Stomach (tissue), 9 donors: ENCODE results near the gene ITPR2. TPM values are rescaled to one million over a fixed set of nuclear protein-coding genes. Genes with fewer than 3 reads are reported as not detected.

Source experiments
- DNase-seq, 2 donors: peaks; one replicate each; pipeline versions ENCODE4 v3.0.0 to v3.0.0-alpha.2; 2013 to 2019
- H3K27ac ChIP-seq, 5 donors: fragments of 200-600 bp in 4 of 5; sonication (generic) in 4 of 5; one replicate each; pipeline ENCODE4 v1.5.1; 2013 to 2019; ENCODE audit warnings: mild to moderate bottlenecking in 1 of 5, moderate library complexity in 1 of 5
- H3K27me3 ChIP-seq, 3 donors: fragments of 200-600 bp; sonication (generic); one replicate each; pipeline ENCODE4 v1.5.1; 2017 to 2019; ENCODE audit warnings: mixed run types in 1 of 3
- H3K36me3 ChIP-seq, 4 donors: fragments of 200-600 bp; sonication (generic); 1 replicate in 3 of 4; 2 replicates in 1 of 4; pipeline ENCODE4 v1.5.1; 2016 to 2019
- H3K4me1 ChIP-seq, 4 donors: fragments of 200-600 bp; sonication (generic); one replicate each; pipeline ENCODE4 v1.5.1; 2016 to 2019
- H3K4me3 ChIP-seq, 4 donors: fragments of 200-600 bp; sonication (generic) in 3 of 4; one replicate each; pipeline ENCODE4 v1.5.1; 2016 to 2019; ENCODE audit warnings: mild to moderate bottlenecking in 1 of 4
- H3K9me3 ChIP-seq, 4 donors: fragments of 200-600 bp; sonication (generic); one replicate each; pipeline ENCODE4 v1.5.1; 2016 to 2019
- CTCF ChIP-seq, 7 experiments: fragments of 450-650 bp in 4 of 7; fragments of 200-600 bp in 3 of 7; sonication (generic) in 3 of 7; IDR thresholded peaks; one replicate each; pipeline ENCODE4 v1.5.1; 2016 to 2019; ENCODE audit warnings: antibody characterized with exemption in 7 of 7, control low read depth in 2 of 7, mild to moderate bottlenecking in 1 of 7
- EP300 ChIP-seq: sonication (generic); formaldehyde crosslinking; IDR thresholded peaks from one replicate; pipeline ENCODE4 v1.6.1; 2017; ENCODE audit warnings: antibody characterized with exemption
- POLR2A ChIP-seq, 4 donors: fragments of 450-650 bp; IDR thresholded peaks; one replicate each; pipeline ENCODE4 v1.6.1; 2016; ENCODE audit warnings: antibody characterized with exemption in 4 of 4, control low read depth in 2 of 4, mild to moderate bottlenecking in 1 of 4, moderate library complexity in 1 of 4
- POLR2AphosphoS5 ChIP-seq, 3 donors: sonication (generic); formaldehyde crosslinking; IDR thresholded peaks; one replicate each; pipeline ENCODE4 v1.6.1; 2016; ENCODE audit warnings: antibody characterized with exemption in 3 of 3
- WGBS, 5 donors: extraction: QIAGEN DNeasy Blood & Tissue Kit in 3 of 5; methylation state at CpG; one replicate each; pipeline versions ENCODE4 v1.1.5 to v1.1.7; 2013 to 2018; 5-methylcytosine and 5-hydroxymethylcytosine counted together
- intact Hi-C: fragments of 100-400 bp; cut with DNase I; formaldehyde crosslinking; loops from one replicate; pipeline ENCODE4 v1.15.1; 2023; ENCODE audit warnings: low total_unique reads
- polyA plus RNA-seq, 3 donors: library from polyadenylated mRNA; stranded (reverse); fragments of 200-250 nt; gene quantifications; one replicate each; pipeline ENCODE4 v1.2.3, GENCODE V29; 2013
- total RNA-seq, 5 donors: library from RNA; depleted of rRNA; stranded (reverse); fragments of >200 nt; gene quantifications; one replicate each; pipeline versions ENCODE4 v1.1.0 to v1.2.3, GENCODE V29; 2014 to 2016
- donor health status: healthy with polysubstance abuse.
- donor health status: Bipolar disorder and iron deficiency.
- donor health status: healthy.

Gene ITPR2
- total and polyA plus RNA-seq, 8 donors, result 1.4 to 172 (median 23.4) TPM

- TF ChIP-seq EP300 (no peak), POLR2A (IDR thresholded peaks at IDR 0.05) (no peak), POLR2AphosphoS5 (IDR thresholded peaks at IDR 0.05) (no peak), CTCF (IDR thresholded peaks at IDR 0.05) (no peak)
- H3K4me3 ChIP-seq, result no peak overlapping the region
- H3K27ac ChIP-seq, result no peak overlapping the region
- no peaks in the 10 kb centered on the region for H3K36me3 ChIP-seq
- no peaks in the 10 kb centered on the region for H3K4me1 ChIP-seq
- DNase-seq, result no peak
- intact Hi-C loops, result no loop called here
- WGBS, 5 donors, result 70 to 82% (median 72%) methylated on average over 4 of the region's 4 CpGs
- H3K9me3 ChIP-seq, result no peaks in the 10 kb centered on the region
- no peaks in the 10 kb centered on the region for H3K27me3 ChIP-seq
Measured at GRCh38 chr12:26369588-26369987, 463.4 kb downstream of the ITPR2 start.

GRCh38 chr12:26367991-26368730 is 464.8 kb downstream of the ITPR2 start:
- TF ChIP-seq EP300 (no peak), POLR2AphosphoS5 (IDR thresholded peaks at IDR 0.05) (no peak), CTCF (IDR thresholded peaks at IDR 0.05) (no peak), POLR2A (IDR thresholded peaks at IDR 0.05) (no peak)
- intact Hi-C loops, result no loop called here
- 79 to 91% (median 82%) methylated on average over 1 of the region's 1 CpG for WGBS, 5 donors
- no peaks in the 10 kb centered on the region for H3K36me3 ChIP-seq
- H3K27me3 ChIP-seq, result no peaks in the 10 kb centered on the region
- H3K4me3 ChIP-seq, result no peak overlapping the region
- H3K4me1 ChIP-seq, result no peaks in the 10 kb centered on the region
- no peaks in the 10 kb centered on the region for H3K9me3 ChIP-seq
- no peak for DNase-seq
- H3K27ac ChIP-seq, result no peak overlapping the region

GRCh38 chr12:26361964-26362363 is 471.0 kb downstream of the ITPR2 start:
- H3K27ac ChIP-seq, result no peak overlapping the region
- no peak for TF ChIP-seq CTCF (IDR thresholded peaks at IDR 0.05)
- no peak for TF ChIP-seq POLR2A (IDR thresholded peaks at IDR 0.05)
- TF ChIP-seq EP300, result no peak
- TF ChIP-seq POLR2AphosphoS5 (IDR thresholded peaks at IDR 0.05), result no peak
- no peak for DNase-seq
- intact Hi-C loops, result no loop called here
- H3K9me3 ChIP-seq, result no peaks in the 10 kb centered on the region
- H3K36me3 ChIP-seq, result no peaks in the 10 kb centered on the region
- no peaks in the 10 kb centered on the region for H3K27me3 ChIP-seq
- 76 to 94% (median 88%) methylated on average over 1 of the region's 1 CpG for WGBS, 5 donors
- H3K4me1 ChIP-seq, result no peaks in the 10 kb centered on the region
- no peak overlapping the region for H3K4me3 ChIP-seq

- no peaks in the 10 kb centered on the region for H3K36me3 ChIP-seq
- intact Hi-C loops, result no loop called here
- TF ChIP-seq POLR2A (IDR thresholded peaks at IDR 0.05), result no peak
- no peak for TF ChIP-seq CTCF (IDR thresholded peaks at IDR 0.05)
- no peak for TF ChIP-seq POLR2AphosphoS5 (IDR thresholded peaks at IDR 0.05)
- no peak for TF ChIP-seq EP300
- WGBS, 5 donors, result 84 to 93% (median 89%) methylated on average over 10 of the region's 10 CpGs
- no peaks in the 10 kb centered on the region for H3K9me3 ChIP-seq
- DNase-seq, result no peak
- H3K4me1 ChIP-seq, result no peaks in the 10 kb centered on the region
- no peak overlapping the region for H3K4me3 ChIP-seq
- H3K27me3 ChIP-seq, result no peaks in the 10 kb centered on the region
- no peak overlapping the region for H3K27ac ChIP-seq
Measured at GRCh38 chr12:26360062-26360461, 472.9 kb downstream of the ITPR2 start.
